HT-29 (cell line): ENCODE measurements around the gene KIAA0586. TPM values are rescaled to one million over a fixed set of nuclear protein-coding genes. Genes with fewer than 3 reads are reported as not detected.
"Not testable (repeated sequence)": the region's sequence is repeated elsewhere in the genome, so short reads cannot be mapped to it uniquely, and the experiment has no call there.

Source experiments
- DNase-seq: peaks from one replicate; pipeline ENCODE4 v3.0.0-alpha.2; 2015; ENCODE audit warnings: low spot score
- total RNA-seq: library from RNA; depleted of rRNA; stranded (reverse); fragments of >200 nt; shearing (Covaris generic); gene quantifications from 2 replicates; pipeline ENCODE4 v1.2.3, GENCODE V29; 2014; rRNA removed

Gene KIAA0586
- total RNA-seq: 5.0 TPM in 2 replicates

DNA sequence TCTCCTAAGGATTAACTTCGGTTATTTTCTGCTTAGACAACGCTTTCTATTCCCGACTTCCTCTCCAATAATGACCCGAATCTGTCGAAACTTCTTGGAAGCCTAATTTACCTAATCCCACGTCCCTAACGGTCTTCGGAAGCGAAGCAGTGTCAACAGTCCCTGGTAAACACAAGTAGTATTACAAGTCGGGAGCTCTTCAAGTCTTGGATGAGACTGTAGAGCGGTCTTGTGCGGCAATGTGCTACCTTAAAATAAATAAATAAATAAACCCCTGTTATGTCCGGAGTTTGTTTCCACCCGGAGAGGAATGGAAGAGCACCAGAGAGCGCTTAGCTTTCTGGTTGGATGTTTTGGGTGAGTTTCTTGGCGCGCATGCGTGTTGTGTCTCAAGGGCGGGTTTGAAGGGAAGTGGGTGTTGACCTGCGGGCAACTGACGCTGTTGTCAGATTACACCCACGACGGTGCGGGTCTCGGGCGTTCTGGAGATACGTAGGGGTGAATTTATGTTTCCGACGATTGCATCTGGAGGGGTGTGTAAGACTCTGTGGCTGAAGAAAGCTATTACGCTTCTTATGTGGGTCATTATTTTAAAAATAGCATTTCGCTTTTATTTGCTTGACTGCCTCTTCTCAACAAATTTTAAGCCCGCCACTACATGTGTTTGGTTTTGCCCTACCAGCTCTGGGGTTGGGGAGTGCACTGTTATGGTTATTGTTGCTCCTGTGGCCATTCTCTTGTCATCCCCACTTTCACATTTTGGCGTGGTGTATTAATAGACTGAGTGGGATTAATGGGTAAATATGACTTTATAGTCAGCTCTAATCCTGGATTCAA lies at the start of gene KIAA0586, which contains the start of gene TIMM9:
KIAA0586 (plus strand) TSS at position 439 of the 837 bp plus-strand sequence. CDS start 546 bp downstream, outside the sequence.
TIMM9 (minus strand) TSS at position 251 of the 837 bp plus-strand sequence. CDS start 15,586 bp downstream, outside the sequence.
- peak; percentile 95 for DNase-seq

DNA sequence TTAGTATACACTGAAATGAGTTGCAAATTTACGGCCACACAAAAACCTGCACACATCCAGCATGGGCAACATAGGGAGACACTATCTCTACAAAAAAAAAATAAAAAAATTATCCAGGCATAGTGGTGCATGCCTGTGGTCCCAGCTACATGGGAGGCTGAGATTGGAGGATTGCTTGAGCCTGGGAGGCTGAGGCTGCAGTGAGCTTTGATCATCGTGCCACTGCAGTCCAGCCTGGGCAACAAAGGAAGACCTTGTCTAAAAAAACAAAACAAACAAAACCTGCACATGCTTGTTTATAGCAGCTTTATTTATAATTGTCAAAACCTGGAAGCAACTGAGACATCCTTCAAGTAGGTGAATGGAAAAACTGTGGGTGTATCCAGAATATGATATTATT lies 36.7 kb upstream of the KIAA0586 start:
- DNase-seq: no peak

DNA sequence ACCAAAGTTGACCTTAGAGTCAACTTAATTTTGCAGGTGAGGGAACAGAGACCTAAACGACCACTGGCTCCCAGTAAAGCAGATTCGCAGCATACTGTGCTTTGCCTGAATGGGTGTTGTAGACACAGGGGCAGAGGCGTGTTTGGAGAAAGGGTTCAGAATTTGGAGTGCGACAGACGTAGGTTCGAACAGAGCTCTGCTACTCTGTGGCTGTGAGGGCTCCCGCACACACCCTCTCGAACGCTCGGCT lies 32.0 kb upstream of the KIAA0586 start:
- no peak for DNase-seq

GRCh38 chr14:58395812-58396788 lies 31.4 kb upstream of the KIAA0586 start, which contains the start of gene TOMM20L:
TOMM20L (plus strand) TSS chr14:58395930; CDS start chr14:58395958, 28 bp downstream.
- peak; percentile 72 for DNase-seq

DNA sequence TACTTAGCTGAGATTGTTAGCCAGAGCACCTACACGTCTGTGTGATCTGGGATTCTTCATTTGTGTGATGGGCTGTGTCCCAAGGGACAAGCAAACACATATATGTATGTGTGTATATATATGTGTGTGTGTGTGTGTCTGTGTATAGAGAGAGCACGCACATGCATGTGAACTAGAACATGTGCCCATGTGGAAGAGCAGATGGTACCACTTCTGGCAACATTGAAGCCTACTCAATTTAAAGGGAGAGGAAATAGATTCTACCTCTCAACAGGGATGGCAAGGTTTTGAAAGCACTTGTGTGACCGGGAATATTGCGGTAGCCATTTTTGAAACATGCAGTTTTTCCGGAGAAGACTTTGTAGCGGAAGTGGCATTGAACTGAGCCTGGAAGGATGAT lies 30.4 kb upstream of the KIAA0586 start:
- DNase-seq: no peak

DNA sequence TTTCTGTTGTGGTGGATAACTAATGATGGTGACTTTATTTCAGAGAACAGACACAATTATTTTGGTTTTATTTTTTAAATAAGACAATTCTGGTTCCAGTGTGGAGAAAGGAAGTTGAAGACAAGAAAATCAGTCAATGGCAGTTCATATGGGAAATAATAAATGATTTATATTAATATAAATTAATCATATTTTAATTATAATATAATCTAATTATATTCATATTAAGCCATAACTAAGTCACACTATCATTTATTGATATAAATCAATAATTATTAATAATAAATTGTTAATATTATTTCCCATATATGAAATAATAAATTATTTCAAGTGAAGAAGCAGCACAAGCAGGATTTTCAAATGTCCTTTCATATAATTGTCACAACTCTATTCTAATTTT lies 29.0 kb upstream of the KIAA0586 start:
- DNase-seq: no peak

DNA sequence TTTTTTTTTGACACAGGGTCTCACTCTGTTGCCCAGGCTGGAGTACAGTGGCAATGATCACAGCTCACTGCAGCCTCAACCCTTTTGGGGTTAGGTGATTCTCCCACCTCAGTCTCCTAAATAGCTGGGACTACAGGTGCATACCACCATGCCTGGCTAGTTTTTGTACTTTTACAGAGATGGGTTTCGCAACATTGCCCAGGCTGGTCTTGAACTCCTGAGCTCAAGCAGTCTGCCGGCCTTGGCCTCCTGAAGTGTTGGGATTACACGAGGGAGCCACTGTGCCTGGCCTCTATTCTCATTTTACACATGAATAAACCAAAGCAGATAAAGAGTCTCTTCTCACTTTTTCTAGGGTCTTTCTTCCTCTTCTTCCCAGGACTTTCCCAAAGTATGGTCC lies 28.6 kb upstream of the KIAA0586 start:
- no peak for DNase-seq

GRCh38 chr14:58401587-58401986 lies 25.9 kb upstream of the KIAA0586 start:
- no peak for DNase-seq

GRCh38 chr14:58408681-58409215 lies 18.8 kb upstream of the KIAA0586 start:
- DNase-seq: no peak

GRCh38 chr14:58414845-58415244 lies 12.7 kb upstream of the KIAA0586 start:
- DNase-seq: peak; percentile 6

DNA sequence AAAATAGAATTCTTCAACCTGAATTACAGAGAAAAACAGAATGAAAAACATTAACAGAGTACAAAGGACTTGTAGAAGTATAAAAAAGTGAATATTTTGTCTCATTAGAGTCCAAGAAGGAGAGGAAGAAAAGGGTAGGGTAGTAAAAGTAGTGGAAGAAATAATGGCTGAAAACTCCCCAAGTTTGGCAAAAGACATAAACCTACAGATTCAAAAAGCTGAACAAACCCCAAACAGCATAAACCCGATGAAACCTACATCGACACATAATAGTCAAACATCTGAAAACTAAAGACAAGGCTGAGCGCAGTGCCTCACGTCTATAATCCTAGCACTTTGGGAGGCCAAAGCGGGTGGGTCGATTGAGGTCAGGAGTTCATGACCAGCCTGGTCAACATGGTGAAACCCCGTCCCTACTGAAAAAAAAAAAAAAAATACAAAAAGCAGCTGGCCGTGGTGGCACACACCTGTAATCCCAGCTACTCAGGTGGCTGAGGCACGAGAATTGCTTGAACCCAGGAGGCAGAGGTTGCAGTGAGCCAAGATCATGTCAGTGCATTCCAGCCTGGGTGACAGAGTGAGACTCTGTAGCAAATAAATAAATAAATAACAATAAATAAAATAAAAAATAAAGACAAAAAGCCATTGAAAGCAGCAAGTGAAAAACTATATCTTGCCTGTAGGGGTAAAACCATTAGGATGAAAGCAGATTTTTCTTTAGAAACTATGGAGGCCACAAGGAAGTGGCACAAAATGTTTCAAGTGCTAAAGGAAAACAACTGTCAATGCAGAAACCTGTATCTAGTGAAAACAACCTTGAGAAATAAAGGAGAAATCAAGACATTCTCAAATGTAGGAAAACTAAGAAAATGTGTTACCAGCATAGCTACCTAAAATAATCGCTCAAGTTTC lies 11.6 kb upstream of the KIAA0586 start:
- no peak for DNase-seq

DNA sequence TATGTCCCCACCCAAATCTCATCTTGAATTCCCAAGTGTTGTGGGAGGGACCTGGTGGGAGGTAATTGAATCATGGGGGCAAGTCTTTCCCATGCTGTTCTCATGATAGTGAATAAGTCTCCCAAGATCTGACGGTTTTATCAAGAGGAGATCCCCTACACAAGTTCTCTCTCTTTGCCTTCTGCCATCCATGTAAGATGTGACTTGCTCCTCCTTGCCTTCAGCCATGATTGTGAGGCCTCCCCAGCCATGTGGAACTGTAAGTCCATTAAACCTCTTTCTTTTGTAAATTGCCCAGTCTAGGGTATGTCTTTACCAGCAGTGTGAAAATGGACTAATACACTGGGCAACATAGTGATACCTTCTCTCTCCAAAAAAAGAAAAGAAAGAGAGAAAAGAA lies 10.6 kb upstream of the KIAA0586 start:
- not testable (repeated sequence) for DNase-seq

DNA sequence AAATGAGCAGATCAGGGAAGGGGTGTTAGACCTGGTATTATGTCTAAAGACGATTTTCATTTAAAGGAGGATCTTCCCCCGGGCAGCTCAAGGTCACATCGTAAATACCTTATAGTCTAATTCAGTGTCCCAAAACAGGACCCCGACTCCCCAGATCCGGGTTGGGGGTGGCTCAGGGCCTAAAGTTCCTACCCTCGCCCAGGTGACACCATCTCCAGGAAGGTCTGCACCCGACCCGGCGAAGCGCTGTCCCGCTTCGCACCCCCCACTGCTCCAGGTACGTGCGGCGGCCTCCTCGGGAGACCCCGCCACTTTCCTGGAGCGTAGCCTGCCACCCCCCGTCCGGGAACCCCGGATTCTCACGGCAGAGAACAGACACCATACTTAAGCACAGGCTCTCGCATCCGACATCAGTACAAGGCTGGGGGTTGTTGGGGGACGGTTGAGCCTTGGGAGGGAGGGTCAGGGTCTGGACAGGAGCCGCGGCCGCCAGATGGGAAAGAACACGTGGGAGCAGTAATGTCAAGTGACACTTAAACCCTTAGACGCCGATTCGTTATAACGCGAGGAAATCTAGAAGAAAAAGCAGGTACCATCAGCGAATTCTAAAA lies 744 bp upstream of the KIAA0586 start:
- DNase-seq: no peak

DNA sequence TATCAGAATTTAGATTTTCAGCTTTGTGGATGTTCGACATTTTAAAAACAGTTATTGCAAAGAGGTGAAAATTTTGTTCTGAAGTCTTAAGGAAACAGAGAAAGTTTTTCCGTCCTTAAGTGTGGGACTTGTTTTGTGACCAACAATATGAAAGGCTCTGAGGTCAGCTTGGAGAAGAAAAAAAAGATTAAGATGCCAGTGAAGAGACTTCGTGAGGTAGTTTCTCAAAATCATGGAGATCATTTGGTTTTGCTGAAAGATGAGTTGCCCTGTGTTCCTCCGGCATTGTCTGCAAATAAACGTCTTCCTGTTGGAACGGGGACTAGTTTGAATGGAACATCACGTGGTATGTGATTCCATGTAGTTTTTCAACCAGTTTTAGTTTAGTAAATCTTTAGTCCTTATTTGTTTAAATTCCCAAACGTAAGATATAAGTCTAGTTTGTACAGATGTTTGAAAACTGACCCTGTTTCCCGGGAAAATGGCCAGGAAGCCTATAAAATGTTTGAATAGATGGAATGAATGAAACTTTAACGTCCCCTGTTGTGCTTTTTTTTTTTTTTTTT lies 682 bp downstream of the KIAA0586 start:
- peak; percentile 51 for DNase-seq

- no peak for DNase-seq
Measured at GRCh38 chr14:58430156-58430555, 2.6 kb downstream of the KIAA0586 start.

DNA sequence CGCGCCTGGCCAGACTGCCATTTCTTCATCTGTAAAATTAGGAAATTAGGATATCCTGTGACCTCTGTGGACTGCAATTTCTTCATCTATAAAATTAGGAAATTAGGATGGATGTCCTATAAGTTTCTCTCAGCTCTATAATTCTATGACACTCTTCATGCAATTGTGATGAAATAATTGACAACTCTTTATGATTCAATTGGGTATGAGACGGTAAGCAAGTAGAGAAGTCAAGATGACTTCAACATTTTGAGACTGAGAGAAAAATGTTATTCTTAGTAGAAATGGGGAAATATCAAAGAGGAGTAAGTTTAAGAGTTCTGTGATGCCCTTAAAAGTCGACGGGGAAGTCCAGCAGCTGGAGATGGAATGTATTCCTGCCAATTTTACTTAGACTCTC lies 12.0 kb downstream of the KIAA0586 start:
- no peak for DNase-seq

GRCh38 chr14:58444627-58445026 lies 17.1 kb downstream of the KIAA0586 start:
- DNase-seq: no peak

DNA sequence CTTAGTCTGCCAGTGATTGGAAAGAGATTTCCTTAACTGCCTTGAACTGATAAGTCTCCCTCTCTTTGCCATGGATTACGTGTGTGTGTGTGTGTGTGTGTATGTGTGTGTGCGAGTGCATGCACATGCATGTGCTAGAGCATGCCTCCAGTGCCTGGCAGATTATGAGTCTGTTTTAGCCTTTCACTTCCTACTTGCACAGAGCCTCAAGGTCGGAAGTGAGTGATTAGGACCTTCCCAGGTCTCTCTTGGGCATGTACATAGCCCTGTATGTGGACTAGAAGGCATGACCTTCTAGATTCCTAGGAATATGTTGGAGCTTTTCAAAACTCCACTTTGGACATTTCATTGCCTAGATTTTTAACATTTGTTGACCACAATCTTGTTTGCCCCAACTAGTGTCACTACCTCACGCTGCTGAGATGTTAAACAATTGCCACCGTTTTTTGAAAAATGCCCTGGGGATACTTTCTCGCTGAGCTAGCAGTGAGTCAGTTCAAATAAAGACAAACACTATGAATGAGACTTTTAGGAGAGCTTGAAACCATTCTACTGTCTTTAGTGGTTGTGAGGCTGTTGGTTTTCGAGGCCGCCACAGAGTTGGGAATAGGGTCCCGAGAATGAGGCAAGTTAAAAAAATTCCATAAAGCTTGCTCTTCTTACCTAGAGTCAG lies 28.2 kb downstream of the KIAA0586 start:
- DNase-seq: no peak

- DNase-seq: no peak
Measured at GRCh38 chr14:58460772-58461171, 33.3 kb downstream of the KIAA0586 start.

DNA sequence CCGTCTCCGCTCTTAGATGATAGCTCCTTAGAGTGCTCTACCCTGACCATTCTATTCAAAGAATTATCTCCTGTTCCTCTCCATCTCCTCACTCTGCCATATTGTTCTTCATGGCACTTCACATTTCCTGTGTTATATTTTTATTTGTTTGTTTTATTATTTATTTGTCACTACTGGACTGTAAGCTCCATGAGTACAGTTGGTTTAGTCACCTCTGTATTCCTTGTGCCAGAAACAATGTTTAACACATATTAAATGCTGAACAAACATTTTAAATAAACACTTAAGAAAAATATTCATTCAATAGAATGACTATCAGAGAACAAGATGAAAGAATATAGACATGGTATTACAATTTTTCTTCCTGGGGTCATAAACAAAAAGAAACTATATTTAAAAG lies 35.6 kb downstream of the KIAA0586 start:
- DNase-seq: no peak
